Hematopoietic multipotent progenitor cell treated with erythropoietin and hydrocortisone succinate and interleukin-3 and kit ligand, for 6 days (in vitro differentiated cells): ENCODE measurements around the gene TMEM37.
"Not testable (repeated sequence)": the region's sequence is repeated elsewhere in the genome, so short reads cannot be mapped to it uniquely, and the experiment has no call there.

Experiments used
- DNase-seq: peaks from one replicate; pipeline ENCODE4 v3.0.0-alpha.2; 2015

Gene TMEM37, protein sequence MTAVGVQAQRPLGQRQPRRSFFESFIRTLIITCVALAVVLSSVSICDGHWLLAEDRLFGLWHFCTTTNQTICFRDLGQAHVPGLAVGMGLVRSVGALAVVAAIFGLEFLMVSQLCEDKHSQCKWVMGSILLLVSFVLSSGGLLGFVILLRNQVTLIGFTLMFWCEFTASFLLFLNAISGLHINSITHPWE

DNA sequence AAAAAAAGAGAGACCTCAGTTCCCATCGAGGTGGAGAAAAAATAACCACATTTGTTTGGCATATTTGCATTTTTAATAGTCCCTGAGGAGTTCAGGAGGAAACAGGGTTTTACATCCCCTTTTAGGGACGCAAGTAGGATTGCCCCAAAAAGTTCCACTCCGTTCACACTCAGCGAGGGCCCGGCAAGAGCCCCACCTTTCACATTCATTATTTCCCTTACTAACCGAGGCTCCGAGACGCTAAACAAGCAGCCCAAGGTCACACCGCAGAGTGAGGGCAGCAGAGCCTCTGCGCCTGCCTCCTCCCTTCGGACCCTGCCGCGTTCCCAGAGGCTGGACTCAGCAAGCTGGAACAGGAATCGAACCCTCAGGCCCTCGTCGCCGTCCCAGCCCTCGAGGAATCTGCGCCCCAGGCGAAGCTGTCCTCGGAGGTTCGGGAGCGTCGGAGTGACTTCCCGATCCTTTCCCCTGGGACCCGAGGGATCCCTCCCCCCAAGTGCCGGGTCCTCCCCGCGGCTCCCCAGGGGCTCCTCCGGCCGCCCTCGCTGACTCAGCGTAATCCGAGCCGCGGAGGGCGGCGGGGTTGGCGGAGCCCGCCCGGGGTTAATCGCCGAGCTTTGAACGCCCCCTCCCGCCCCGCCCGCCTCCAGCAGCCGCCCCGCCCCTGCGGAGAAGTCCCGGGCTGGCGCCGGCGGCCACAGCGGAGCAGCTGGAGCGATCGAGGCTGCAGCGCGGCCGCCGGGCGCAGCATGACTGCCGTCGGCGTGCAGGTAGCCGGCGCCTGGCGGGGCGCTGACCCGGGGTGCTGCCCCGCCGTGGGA, at the start of gene TMEM37:
Gene TMEM37 (plus strand): TSS at position 700 of the 821 bp plus-strand sequence. CDS start 50 bp downstream, at position 750.
- peak; percentile 72 for DNase-seq

DNA sequence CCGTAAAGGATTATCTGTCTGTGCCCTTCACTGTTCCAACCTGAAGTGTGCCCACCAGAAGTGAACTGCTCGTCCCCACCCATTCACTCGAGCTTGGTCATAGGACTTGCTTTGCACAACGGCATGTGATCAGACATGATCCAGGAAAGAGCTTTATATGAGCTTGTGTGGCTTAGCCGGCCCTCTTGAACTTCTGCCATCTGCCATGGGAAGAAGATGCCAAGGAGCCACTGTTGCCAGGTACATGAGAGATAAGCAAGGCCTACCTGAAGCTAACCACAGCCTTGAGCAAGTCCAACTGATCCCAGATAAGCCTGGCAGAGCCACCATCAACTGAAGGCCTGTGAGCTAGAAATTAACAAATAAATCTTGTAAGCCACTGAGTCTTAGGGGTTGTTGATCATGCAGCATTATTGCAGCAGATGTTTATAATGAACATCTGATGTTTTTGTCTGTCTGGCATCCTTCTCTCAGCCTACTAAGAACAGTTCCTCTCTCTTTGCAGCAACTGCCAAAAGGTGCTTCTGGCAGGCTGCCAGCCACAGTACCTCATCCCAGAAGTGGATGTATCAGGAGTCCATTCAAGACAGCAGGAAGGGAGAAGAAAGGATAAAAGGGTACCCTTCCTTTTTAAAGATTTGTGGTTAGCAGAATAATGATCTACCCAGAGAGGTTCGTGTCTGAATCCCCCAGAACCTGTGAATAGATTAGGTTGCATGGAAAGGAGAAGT, 48.1 kb upstream of the TMEM37 start:
- no peak for DNase-seq

DNA sequence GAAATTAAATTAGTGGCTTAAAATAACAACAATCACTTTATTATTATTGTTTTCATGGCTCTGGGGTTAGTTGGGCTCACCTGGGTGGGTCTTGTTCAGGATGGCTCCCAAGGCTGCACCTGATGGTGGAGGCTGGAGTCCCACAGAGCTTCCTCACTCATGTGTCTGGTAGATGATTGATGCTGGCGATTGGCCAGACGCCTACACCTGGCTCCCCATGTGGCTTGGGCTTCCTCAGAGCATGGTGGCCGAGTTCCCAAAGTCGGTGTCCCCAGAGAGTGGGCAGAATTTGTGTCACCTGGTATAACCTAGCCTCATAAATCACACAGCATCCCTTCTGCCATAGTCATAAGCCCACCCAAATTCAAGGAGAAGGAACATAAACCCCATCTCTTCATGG, 46.7 kb upstream of the TMEM37 start:
- no peak for DNase-seq

DNA sequence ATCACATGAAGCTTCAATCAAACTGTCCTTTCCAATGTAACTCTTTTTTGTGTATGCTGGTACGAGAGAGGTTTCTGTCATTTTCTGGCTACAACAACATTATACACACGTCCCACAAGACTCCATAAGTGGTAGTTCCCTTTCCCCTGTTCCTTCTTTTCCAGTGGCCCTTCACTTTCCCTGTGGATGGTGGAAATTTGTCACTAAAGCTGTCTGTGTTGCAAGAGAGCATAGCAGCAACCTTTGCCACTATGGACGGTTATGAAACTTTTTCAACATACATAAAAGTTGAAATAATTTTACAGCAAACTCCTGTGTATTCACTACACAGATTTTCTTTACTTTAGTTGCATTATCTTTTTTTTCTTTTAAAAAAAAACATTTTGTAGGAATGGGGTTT, 46.2 kb upstream of the TMEM37 start:
- no peak for DNase-seq

DNA sequence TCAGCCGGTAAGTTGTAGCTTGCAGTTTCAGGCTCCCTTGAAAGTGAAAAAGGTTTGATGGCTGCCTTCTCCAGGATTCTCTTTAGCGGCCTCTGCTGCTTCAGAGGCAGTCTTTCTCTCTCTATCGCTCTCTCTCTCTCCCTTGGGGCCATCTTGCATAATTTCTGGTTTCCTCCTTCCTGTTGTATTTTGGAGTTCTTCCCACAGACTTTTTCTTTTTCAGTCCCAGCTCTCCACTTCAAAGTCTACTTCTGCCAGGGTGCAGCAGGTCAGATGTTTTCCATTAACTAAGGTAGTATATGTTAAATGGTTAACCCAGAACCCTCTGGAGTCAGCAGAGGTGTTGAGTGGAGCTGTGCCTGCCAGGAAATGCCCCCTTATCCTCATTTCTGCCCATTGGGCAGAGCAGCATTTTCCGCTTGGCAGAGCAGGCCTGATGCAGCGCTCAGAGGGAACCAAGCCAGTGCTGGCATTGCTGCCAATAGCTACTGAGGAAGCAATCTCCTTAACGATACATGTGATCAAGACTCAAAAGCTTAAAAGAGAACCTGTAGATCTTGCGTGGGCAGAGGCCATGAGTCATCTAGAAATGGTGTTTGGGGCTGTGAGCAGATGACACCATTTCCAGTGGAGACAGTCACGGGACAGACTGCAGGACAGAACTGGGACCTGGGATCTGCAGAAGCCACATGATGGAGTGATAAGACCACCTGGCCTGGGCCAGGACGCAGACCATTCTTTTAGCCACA, 44.1 kb upstream of the TMEM37 start:
- peak; percentile 64 for DNase-seq

DNA sequence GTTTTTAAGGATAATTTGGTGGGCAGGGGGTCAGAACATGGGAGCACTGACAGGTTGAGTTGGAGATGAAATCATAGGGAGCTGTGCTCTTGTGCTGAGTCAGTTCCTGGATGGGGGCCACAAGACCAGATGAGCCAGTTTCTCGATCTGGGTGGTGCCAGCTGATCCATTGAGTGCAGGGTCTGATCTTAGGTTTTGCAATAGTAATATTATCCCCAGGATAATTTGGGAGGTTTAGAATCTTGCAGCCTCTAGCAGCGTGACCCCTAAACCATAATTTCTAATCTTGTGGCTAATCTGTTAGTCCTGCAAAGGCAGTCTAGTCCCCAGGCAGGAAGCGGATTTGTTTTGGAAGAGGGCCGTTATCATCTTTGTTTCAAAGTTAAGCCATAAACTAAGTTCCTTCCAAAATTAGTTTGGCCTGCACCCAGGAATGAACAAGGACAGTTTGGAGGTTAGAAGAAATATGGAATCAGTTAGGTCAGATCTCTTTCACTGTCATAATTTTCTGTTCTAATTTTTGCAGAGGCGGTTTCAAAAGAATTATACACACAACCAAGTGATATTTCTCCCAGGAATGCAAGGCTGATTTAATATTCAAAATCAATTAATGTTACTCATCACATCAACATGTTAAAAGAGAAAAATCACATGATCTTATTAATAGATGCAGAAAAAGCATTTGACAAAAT, 41.9 kb upstream of the TMEM37 start:
- peak; percentile 44 for DNase-seq

DNA sequence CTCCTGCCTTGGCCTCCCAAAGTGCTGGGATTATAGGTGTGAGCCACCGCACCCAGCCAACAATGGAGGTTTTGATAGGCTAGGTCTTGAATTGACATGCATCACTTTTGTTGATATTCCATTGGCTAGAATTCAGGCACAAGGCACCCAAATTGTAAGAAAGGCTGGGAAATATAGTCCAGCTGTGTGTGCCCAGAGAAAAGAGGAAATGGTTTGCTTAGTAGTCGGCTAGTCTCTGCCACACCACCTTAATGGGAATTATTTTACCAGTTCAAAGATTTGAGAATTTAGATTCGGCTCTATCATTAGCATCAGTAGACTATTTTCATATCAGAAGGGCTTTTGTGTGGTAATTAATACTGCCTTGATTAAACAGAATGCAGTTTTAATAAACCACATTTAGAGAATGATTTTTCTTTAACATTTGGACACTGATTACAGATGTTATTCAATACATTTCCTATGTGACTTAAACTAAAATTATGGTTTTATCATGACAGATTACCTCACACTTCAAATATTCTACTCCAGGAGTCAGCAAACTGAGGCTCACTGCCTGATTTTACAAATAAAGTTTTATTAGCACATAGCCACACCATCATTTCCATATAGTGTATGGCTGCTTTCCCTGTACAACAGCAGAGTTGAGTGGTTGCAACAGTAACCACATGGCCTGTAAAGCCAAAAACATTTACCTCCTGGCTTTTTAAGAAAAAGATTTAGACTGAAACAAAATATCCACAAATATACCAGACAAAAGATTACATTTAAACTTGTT, 37.5 kb upstream of the TMEM37 start:
- DNase-seq: no peak

DNA sequence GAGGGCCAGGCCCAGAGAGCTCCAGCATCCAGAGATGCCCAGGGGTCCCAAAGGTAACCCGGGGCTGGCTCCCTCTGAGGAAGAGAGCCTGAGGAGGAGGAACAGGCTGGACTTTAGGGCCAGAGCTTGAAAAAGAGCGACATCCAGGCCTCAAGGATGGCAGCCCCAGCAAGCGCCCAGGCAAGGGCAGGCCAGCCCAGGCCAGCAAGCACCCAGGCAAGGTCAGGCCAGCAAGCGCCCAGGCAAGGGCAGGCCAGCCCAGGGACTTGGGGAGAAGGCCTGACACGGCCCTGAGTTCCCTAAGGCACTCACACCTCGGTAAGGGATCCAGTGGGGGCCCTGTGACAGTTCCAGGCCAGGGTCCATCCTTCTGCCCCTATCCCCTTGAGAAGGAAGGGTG, 34.5 kb upstream of the TMEM37 start:
- DNase-seq: no peak

DNA sequence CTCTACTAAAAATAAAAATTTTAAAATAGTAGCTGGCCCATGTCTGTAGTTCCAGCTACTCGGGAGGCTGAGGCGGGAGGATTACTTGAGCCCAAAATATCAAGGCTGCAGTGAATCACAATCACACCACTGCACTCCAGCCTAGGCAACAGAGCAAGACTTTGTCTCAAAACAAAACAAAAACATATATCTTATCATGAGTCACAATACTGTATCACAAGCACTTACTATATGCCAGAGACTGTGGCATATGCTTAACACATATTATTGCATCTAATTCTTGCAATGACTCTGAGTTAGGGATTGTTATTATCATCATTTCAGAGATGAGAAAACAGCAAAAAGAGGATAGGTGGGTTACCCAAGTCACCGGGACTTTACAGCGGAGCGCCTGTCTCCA, 29.5 kb upstream of the TMEM37 start:
- no peak for DNase-seq

DNA sequence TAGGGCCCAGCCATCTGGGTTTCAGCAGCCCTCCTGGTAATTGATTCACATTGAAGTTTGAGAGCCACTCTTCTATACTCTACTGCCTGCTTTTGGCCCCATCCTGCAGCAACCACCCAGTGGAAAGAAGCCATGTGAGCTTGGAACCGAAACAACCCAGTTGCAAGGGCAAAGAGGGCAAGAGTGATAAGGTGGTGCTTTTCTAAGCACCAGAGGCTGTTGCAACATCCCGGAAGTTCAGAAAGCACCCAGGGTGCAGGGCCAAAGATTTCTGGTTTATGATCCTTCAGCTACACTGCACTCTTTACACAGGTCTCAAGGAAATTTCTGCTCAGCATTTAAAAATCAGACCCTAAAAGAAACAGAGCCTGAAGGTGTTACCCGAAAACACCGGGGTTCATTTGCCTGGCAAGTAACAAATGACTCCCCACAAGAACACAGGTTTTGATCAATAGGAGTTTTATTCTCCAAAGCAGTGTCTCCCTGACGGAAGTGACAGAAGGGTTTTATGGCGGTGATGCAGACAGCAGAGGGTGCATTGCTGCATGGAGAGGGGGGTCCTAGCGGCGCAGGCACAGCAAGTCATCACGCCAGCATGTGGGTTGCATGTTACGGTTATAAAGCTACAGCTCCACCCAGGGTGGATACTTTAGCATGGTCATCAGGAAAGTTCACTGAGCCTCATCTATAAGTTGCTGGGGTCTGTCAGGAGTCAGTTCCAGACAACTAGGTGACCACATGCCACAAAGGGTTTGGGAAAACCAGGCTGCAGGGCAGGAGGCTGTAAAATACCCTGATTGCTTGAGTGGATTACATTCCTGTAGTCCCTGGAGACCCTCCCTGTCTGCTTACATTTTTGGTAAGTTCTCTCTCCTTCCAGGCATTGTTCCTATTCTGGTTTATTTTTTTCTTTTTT, 28.8 kb upstream of the TMEM37 start:
- peak; percentile 25 for DNase-seq

DNA sequence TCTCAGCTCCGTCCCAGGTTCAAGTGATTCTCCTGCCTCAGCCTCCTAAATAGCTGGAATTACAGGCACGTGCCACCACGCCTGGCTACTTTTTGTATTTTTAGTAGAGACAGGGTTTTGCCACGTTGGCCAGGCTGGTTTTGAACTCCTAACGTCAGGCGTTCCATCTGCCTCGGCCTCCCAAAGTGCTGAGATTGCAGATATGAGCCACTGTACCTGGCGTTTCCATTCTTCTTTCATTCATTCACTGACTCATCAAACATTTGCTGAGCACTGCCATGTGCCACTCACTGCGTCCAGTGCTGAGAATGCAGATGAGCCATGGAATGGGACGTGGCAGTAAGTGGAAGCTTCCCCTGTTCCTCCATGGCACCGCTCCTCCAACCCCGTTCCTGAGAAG, 28.0 kb upstream of the TMEM37 start:
- DNase-seq: not testable (repeated sequence)

DNA sequence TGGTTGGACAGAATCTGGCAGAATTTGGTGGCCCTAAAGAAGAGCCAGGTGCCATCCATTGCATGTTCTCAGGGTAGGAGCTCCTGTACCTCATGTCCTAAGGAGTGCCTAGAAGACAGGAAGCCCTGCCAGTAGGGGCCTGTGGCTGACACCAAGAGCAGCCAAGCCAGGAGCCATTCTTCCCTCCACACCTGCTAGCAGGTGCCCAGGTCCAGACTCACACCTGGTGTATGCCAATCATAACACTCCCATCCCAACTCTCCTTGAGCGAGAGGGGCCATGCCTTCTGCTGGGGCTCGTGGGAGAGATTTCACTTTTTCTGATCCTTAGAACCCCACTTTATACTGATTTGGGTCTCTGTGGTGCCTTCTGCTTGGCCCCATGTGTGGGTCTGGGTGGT, 26.5 kb upstream of the TMEM37 start:
- no peak for DNase-seq

DNA sequence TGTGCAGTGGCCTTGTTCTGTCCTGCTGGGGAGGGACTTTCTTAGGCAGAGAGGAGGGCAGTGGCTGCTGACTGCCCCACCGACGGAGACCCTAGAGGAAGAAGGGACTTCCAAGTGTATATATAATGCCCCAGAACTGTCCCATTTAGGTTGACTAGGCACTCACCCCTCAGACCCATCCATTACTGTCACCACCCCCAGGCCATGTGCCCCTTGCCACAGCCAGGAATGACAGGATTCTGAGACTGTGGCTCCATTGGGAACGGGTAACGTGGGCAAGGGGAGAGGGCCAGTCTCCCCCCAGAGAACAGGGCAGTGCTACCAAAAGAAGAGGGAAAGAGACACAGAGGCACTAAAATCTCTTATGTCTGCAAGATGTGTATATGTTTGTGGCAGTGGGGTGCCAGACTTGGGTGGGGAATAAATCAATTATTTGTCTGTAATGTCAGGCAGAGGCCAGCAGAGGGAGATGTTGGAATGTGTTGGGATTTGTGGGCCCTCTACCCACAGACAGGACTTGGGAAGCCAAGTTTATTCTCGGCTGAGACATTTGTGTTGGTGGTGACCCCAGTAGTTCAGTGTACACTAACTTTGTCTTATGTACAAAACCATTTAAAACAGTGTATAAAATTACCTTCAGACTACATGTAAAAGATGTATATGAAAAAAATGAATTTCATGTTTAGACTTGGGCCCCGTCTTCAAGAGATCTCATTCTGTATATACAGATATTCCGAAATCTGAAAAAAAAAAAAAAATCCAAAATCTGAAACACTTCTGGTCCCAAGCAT, 24.0 kb upstream of the TMEM37 start:
- peak; percentile 77 for DNase-seq

DNA sequence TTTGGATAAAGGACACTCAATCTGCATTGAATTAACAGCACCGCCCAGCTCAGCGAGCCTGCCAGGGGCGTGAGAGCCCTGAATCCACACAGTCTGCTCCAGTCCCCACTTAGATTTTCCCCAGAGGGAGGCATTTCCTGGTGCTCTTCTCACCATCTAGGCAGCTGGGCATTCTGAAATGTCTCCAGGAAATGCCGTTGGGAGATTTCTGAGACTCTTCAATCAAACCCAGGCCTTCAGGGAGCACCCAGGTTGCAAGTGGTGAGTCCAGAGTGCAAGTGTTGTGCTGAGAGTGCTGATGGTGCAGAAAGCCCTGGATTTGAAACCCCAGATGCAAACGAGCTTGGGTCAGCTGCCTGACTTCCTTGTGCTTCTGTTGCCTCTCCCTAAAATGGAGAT, 23.4 kb upstream of the TMEM37 start:
- no peak for DNase-seq

DNA sequence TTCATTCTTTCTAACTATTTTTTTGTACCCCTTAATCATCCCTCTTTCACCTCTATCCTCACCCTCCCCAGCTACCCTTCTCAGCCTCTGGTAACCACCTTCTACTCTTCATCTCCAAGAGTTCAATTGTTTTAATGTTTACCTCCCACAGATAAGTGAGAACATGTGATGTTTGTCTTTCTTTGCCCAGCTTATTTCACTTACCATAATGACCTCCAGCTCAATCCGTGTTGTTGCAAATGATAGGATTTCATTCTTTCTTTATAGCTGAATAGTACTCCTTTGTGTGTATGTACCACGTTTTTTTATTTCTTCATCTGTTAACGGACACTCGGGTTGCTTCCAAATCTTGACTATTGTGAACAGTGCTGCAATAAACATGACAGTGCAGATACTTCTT, 22.1 kb upstream of the TMEM37 start:
- DNase-seq: no peak

DNA sequence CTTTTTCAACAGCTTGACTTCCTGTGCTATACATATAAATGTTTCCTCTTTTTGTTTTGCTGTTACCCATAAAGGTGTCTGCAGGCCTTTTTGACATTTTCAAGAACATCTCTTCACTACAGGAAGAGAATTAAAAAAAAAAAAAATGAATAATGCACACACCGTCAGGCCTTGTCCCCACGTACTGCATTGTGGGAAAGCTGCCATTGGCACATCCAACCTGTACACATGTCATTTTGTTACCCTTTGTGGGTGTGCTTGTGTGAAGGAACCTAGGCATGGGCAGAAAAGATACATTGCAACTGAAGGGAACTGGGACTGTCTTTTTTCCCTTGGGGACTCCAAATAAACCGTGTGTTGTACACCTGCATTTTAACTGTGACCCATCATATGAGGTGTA, 16.8 kb upstream of the TMEM37 start:
- no peak for DNase-seq

DNA sequence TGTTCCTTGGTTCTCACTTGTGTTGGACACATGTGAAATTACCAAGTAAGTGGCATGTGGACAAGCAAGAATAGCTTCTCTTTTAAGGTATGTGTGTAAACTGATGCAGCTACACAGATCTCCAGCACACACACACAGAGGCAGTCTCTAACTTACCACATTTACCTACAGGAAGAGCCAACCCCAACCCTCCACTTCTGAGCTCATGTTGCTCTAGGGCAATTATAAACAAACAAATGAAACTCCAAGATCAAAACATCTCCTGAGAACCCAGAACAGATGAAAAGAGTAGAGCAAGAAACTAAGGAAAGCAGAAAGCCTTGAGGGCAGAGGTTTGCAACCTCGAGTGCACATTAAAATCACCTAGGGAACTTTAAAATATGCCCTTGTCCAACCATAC, 16.0 kb upstream of the TMEM37 start:
- DNase-seq: no peak

DNA sequence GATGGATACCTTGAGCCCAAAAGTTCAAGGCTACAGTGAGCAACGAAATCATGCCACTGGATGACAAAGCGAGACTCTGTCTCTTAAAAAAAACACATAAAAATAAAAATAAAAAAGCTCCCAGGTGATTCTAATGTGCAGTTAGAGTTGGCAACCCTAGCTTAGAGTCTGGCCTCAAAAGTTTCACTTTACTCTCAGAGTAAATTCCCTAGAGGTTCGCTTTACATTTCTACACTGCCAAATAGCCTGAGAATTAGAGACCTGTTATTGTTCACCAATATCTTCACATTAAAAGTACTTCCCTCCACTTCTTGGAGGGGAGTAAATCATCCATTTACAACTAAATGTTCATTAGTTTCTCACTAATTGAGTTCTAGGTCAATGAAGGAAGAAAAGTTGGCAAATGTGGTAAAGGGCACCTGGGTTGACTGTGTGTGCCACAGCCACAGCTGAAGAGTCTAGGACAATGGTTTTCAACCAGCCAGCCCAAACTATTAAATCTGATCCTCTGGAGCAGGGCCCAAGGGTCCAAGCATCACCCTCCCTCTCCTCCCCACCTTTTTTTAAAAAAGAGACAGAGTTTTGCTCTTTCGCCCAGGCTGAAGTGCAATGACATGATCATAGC, 15.2 kb upstream of the TMEM37 start:
- no peak for DNase-seq

DNA sequence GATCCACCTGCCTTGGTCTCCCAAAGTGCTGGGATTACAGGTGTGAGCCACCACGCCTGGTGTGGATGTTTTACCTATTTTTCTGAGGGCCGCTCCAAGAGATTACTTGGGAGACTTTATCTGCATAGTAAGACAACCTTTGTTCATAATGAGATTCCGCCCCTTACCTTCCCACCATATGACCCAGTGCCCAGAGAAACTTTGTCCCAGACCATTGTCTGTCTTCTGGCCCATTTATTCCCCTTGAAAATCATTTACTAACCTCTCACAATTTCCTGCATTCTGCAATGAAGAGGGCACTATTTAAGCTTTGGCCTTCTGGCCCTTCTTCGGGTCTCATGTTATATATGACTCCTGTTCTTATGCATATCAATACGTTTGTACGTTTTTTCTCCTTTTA, 13.7 kb upstream of the TMEM37 start:
- no peak for DNase-seq
